ENCODE results near the gene SERPINB8. TPM values are rescaled to one million over a fixed set of nuclear protein-coding genes. Genes with fewer than 3 reads are reported as not detected.

The SERPINB8 gene
- total RNA-seq, 1 donor from 2014 or later: 11.5 TPM

- H3K4me3 ChIP-seq (ENCODE audit: low read depth, low read length): no peak overlapping the region
- TF ChIP-seq, protein P1, sequence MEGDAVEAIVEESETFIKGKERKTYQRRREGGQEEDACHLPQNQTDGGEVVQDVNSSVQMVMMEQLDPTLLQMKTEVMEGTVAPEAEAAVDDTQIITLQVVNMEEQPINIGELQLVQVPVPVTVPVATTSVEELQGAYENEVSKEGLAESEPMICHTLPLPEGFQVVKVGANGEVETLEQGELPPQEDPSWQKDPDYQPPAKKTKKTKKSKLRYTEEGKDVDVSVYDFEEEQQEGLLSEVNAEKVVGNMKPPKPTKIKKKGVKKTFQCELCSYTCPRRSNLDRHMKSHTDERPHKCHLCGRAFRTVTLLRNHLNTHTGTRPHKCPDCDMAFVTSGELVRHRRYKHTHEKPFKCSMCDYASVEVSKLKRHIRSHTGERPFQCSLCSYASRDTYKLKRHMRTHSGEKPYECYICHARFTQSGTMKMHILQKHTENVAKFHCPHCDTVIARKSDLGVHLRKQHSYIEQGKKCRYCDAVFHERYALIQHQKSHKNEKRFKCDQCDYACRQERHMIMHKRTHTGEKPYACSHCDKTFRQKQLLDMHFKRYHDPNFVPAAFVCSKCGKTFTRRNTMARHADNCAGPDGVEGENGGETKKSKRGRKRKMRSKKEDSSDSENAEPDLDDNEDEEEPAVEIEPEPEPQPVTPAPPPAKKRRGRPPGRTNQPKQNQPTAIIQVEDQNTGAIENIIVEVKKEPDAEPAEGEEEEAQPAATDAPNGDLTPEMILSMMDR (conservative IDR thresholded peaks at IDR 0.05; ENCODE audit: low read depth, low read length): no peak
- no peak for DNase-seq (ENCODE audit: low read depth)
These were observed 4.1 kb upstream of the SERPINB8 start for GRCh38 chr18:63965716-63966330.

- H3K4me3 ChIP-seq (ENCODE audit: low read depth, low read length): peak overlapping the region; percentile 83
- DNase-seq (ENCODE audit: low read depth): no peak
- TF ChIP-seq, protein P1 (conservative IDR thresholded peaks at IDR 0.05; ENCODE audit: low read depth, low read length): no peak
These were observed 926 bp downstream of the SERPINB8 start for GRCh38 chr18:63970809-63971205.

GRCh38 chr18:63971320-63972001 lies 1.6 kb downstream of the SERPINB8 start:
- TF ChIP-seq, protein P1 (conservative IDR thresholded peaks at IDR 0.05; ENCODE audit: low read depth, low read length): no peak
- H3K4me3 ChIP-seq (ENCODE audit: low read depth, low read length): peak overlapping the region; percentile 83
- no peak for DNase-seq (ENCODE audit: low read depth)

DNA sequence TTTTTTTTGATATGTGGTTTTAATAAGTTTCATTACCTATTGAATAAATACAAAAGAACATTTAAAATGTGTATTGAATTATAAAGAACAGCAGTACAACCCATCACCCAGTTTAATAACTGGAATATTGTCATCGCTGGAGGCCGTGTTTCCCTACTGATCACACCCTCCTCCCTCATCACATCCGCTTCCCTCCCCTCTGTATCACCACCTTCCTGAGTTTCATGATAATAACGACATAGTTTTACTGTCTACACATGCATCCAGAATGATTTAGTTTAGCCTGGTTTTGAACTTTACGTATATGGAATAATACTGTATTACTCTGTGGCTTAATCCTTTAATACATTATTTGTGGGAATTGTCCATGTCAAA lies 2.1 kb downstream of the SERPINB8 start:
- H3K4me3 ChIP-seq (ENCODE audit: low read depth, low read length): no peak overlapping the region
- TF ChIP-seq, protein P1 (conservative IDR thresholded peaks at IDR 0.05; ENCODE audit: low read depth, low read length): no peak
- no peak for DNase-seq (ENCODE audit: low read depth)

DNA sequence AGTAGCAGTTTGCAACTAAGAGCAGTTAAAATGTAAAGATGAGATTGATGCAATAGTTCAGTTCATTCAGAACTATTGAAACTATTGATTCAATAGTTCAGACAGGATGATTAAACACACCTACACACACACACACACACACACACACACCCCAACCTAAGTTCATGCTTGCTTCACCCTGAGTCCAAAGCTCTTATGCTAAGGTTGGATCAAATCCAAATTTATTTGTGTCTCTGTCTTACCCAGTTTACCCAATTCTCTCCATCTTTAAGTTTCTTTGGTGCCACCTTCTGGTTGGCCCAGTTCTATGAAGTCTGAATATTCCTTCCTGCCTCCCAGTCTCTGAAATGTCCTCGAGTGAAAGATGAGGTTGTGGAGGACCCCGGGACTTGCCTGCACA lies 5.1 kb downstream of the SERPINB8 start:
- no peak for DNase-seq (ENCODE audit: low read depth)
- TF ChIP-seq, protein P1 (conservative IDR thresholded peaks at IDR 0.05; ENCODE audit: low read depth, low read length): peak; percentile 53
- no peak overlapping the region for H3K4me3 ChIP-seq (ENCODE audit: low read depth, low read length)

- H3K4me3 ChIP-seq (ENCODE audit: low read depth, low read length): no peak overlapping the region
- DNase-seq (ENCODE audit: low read depth): no peak
- TF ChIP-seq, protein P1 (conservative IDR thresholded peaks at IDR 0.05; ENCODE audit: low read depth, low read length): no peak
These were observed 5.7 kb downstream of the SERPINB8 start for GRCh38 chr18:63975628-63976027.

GRCh38 chr18:63977040-63977439 lies 7.2 kb downstream of the SERPINB8 start:
- TF ChIP-seq, protein P1 (conservative IDR thresholded peaks at IDR 0.05; ENCODE audit: low read depth, low read length): no peak

More at GRCh38 chr18:63977040-63977439, 7.2 kb downstream of the SERPINB8 start:
- H3K4me3 ChIP-seq (ENCODE audit: low read depth, low read length): no peak overlapping the region
- DNase-seq (ENCODE audit: low read depth): no peak

All from epithelial cell of proximal tubule (primary cell).